ENCODE measurements around the gene HADHA.

Gene HADHA

DNA sequence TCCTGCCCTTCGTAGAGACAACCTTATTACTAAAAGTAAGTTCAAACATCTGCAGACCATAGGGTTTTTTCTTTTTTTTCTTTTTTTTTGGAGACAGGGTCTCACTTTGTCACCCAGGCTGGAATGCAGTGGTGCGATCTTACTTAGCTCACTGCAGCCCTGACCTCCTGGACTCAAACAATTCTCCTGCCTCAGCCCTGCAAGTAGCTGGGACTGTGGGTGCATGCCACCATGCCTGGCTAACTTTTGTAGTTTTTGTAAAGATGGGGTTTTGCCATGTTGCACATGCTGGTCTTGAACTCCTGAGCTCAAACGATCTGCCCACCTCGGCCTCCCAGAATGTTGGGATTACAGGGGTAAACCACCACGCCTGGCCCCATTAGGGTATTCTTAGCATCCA is 32.4 kb downstream of the HADHA start:
- TF ChIP-seq TAF1 (IDR thresholded peaks at IDR 0.05; ENCODE audit: borderline replicate concordance, insufficient read depth, low read length), result no peak

DNA sequence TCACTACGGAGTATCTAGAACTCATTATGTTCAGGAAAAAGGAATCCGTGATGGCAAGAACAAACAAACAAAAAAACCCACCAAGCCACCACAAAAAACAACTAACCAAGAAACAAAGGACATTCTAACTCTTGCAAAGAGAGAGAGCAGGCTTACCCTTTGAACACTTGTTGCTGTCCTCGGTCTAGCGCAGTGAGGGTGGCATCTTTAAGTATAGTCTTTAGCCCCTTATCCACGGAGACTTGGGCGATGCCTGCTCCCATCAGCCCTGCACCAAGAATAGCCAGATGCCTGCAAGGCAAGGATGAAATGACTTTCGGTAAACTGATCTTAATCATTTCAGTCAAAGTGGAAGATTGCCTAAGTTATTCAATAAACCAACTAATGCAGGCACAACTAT is 40.5 kb downstream of the HADHA start:
- TF ChIP-seq SIN3A (IDR thresholded peaks at IDR 0.05; ENCODE audit: borderline replicate concordance, insufficient read depth, low read length), result no peak
- TF ChIP-seq POLR2AphosphoS5 (IDR thresholded peaks at IDR 0.05; ENCODE audit: low read depth, low read length), result no peak
- TF ChIP-seq, protein P1, sequence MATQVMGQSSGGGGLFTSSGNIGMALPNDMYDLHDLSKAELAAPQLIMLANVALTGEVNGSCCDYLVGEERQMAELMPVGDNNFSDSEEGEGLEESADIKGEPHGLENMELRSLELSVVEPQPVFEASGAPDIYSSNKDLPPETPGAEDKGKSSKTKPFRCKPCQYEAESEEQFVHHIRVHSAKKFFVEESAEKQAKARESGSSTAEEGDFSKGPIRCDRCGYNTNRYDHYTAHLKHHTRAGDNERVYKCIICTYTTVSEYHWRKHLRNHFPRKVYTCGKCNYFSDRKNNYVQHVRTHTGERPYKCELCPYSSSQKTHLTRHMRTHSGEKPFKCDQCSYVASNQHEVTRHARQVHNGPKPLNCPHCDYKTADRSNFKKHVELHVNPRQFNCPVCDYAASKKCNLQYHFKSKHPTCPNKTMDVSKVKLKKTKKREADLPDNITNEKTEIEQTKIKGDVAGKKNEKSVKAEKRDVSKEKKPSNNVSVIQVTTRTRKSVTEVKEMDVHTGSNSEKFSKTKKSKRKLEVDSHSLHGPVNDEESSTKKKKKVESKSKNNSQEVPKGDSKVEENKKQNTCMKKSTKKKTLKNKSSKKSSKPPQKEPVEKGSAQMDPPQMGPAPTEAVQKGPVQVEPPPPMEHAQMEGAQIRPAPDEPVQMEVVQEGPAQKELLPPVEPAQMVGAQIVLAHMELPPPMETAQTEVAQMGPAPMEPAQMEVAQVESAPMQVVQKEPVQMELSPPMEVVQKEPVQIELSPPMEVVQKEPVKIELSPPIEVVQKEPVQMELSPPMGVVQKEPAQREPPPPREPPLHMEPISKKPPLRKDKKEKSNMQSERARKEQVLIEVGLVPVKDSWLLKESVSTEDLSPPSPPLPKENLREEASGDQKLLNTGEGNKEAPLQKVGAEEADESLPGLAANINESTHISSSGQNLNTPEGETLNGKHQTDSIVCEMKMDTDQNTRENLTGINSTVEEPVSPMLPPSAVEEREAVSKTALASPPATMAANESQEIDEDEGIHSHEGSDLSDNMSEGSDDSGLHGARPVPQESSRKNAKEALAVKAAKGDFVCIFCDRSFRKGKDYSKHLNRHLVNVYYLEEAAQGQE (IDR thresholded peaks at IDR 0.05; ENCODE audit: insufficient read depth in 1 of 2, low read depth in 2 of 2, low read length in 2 of 2), result no peak
- no peak for TF ChIP-seq TAF1 (IDR thresholded peaks at IDR 0.05; ENCODE audit: borderline replicate concordance, insufficient read depth, low read length)
- no peak for TF ChIP-seq FOXP2 (optimal IDR thresholded peaks at IDR 0.05; ENCODE audit: borderline replicate concordance, extremely low read depth, extremely low read length, insufficient read depth)

DNA sequence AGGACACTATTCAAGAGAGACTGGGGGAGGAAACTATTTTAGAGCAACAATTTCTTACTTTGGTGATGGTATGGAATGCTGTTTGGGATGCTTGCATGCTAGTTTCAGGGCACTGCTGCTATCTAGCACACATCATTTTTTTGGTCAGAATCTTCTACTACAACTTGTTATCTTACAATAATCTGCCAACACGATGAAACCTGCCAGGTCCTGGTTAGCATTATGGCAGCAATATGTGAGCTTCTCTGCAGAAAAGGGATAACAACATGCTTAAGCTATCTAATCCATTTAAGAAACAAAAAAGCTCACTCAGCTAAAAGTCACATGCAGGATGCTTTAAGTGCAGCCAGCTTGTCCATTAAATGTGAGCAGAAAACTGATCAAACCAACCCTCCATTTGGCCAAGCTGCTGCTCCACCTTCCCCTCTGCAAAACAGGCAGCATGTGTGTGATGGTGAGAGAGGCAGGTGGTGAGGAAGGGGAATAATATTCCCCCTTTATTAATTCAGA is 41.4 kb downstream of the HADHA start:
- TF ChIP-seq TAF1 (IDR thresholded peaks at IDR 0.05; ENCODE audit: borderline replicate concordance, insufficient read depth, low read length), result no peak
- TF ChIP-seq SIN3A (IDR thresholded peaks at IDR 0.05; ENCODE audit: borderline replicate concordance, insufficient read depth, low read length), result no peak
- no peak for TF ChIP-seq FOXP2 (optimal IDR thresholded peaks at IDR 0.05; ENCODE audit: borderline replicate concordance, extremely low read depth, extremely low read length, insufficient read depth)
- TF ChIP-seq, protein P1 (IDR thresholded peaks at IDR 0.05; ENCODE audit: insufficient read depth in 1 of 2, low read depth in 2 of 2, low read length in 2 of 2), result no peak

DNA sequence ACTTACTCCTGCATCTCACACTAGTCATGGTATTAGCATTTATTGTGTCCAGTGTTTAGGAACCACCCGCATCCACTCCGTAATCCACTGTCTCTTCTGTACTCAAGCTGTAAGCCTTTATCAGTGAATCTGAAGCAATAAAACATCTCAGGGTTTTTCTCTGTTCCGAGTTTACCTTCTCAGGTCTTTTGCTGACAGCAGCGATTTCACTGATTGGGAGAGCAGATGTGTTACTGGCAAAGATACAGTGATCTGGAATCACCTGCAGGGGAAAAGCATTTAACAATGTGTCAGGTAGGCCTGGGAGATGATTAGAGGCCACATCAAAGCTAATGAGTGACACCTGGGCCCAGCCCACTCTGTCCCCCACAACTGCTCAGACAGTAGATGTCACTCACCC is 46.9 kb downstream of the HADHA start:
- TF ChIP-seq, protein P1 (IDR thresholded peaks at IDR 0.05; ENCODE audit: insufficient read depth in 1 of 2, low read depth in 2 of 2, low read length in 2 of 2), result no peak
- no peak for TF ChIP-seq POLR2AphosphoS5 (IDR thresholded peaks at IDR 0.05; ENCODE audit: low read depth, low read length)
- TF ChIP-seq TAF1 (IDR thresholded peaks at IDR 0.05; ENCODE audit: borderline replicate concordance, insufficient read depth, low read length), result no peak
- no peak for TF ChIP-seq SIN3A (IDR thresholded peaks at IDR 0.05; ENCODE audit: borderline replicate concordance, insufficient read depth, low read length)
- TF ChIP-seq FOXP2 (optimal IDR thresholded peaks at IDR 0.05; ENCODE audit: borderline replicate concordance, extremely low read depth, extremely low read length, insufficient read depth), result no peak

DNA sequence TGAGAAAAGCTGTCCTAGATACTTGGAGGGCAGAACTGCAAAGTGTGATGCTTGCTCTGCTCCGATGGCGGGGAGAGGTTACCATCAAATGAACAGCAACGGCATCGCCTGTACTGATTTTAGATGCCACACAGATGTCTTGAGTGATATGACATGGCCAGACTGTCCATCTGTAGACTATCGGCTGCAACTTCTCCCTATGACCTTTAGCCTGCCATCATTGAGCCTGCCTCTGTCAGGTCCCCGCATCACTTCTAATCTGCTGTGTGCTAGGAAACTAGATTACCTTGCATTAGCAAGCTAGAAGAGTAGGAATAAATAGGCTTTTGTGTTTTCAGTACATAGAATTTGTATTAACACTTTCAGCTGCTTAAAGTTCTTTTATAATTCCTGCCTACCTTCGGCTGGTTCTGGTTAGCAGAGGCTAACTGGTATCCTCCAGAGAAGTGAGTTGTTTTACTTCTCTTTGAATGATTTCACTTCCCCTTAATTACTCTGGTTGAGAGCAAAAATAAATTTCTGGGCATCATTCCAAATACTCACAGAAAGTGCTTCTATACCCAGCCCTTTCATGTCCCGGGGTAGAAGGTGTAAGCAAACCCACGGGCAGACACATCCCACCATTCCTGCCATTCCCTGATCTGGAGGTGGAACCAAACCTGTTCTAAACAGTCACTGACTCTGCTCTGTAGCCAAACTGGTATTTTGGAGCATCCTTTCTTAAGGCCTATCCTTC is 47.6 kb downstream of the HADHA start:
- TF ChIP-seq POLR2AphosphoS5 (IDR thresholded peaks at IDR 0.05; ENCODE audit: low read depth, low read length) (0 out of 2 replicates have a peak, but pooled peaks have one; percentile 11), FOXP2 (optimal IDR thresholded peaks at IDR 0.05; ENCODE audit: borderline replicate concordance, extremely low read depth, extremely low read length, insufficient read depth) (no peak), TAF1 (IDR thresholded peaks at IDR 0.05; ENCODE audit: borderline replicate concordance, insufficient read depth, low read length) (no peak), SIN3A (IDR thresholded peaks at IDR 0.05; ENCODE audit: borderline replicate concordance, insufficient read depth, low read length) (no peak)
- TF ChIP-seq, protein P1 (IDR thresholded peaks at IDR 0.05; ENCODE audit: insufficient read depth in 1 of 2, low read depth in 2 of 2, low read length in 2 of 2), result no peak
